LNCaP clone FGC (cell line): ENCODE data around the gene ASMTL.

Experiments
- DNase-seq: peaks from one replicate; pipeline ENCODE4 v3.0.0-alpha.2; 2011; ENCODE audit warnings: low read depth
- H3K4me3 ChIP-seq: 2 replicates; pipeline ENCODE4 v1.5.1; 2011; ENCODE audit warnings: mild to moderate bottlenecking, low read depth, low read length, control low read depth
- CTCF ChIP-seq: IDR thresholded peaks from 2 replicates; pipeline ENCODE4 v1.5.1; 2012; ENCODE audit warnings: mild to moderate bottlenecking; ENCODE audit not compliant: control insufficient read depth, insufficient read depth; ENCODE audit errors: extremely low read depth

ASMTL gene

GRCh38 chrX:1361910-1362309 is 90.8 kb downstream of the ASMTL start:
- DNase-seq: no peak
- no peak overlapping the region for H3K4me3 ChIP-seq
- TF ChIP-seq CTCF: no peak

GRCh38 chrX:1361275-1361674 is 91.4 kb downstream of the ASMTL start:
- no peak for DNase-seq
- H3K4me3 ChIP-seq: no peak overlapping the region

GRCh38 chrX:1360171-1360570 is 92.5 kb downstream of the ASMTL start:
- DNase-seq: no peak
- no peak for TF ChIP-seq CTCF
- no peak overlapping the region for H3K4me3 ChIP-seq

More at GRCh38 chrX:1361275-1361674, 91.4 kb downstream of the ASMTL start:
- no peak for TF ChIP-seq CTCF

- DNase-seq: no peak
- H3K4me3 ChIP-seq: no peak overlapping the region
- TF ChIP-seq CTCF: no peak
Observed at GRCh38 chrX:1359477-1359873, 93.2 kb downstream of the ASMTL start.

- no peak for TF ChIP-seq CTCF
- DNase-seq: no peak
- H3K4me3 ChIP-seq: no peak overlapping the region
Observed at GRCh38 chrX:1358793-1359476, 93.8 kb downstream of the ASMTL start.

GRCh38 chrX:1357993-1358392 is 94.7 kb downstream of the ASMTL start:
- no peak overlapping the region for H3K4me3 ChIP-seq
- no peak for TF ChIP-seq CTCF
- DNase-seq: no peak

GRCh38 chrX:1355131-1356046 is 97.3 kb downstream of the ASMTL start:
- no peak for TF ChIP-seq CTCF
- no peak for DNase-seq
- H3K4me3 ChIP-seq: no peak overlapping the region
